H1 (cell line): ENCODE results near the gene RIN3. TPM values are rescaled to one million over a fixed set of nuclear protein-coding genes. Genes with fewer than 3 reads are reported as not detected.

Experiments used
- CTCF ChIA-PET: fragments of 300-600 bp; sonication (Branson Sonifier 250); formaldehyde crosslinking; loops from one replicate; lab custom pipeline; 2021; ENCODE audit not compliant: partially characterized antibody; lab: Charles Lee
- POLR2A ChIA-PET: fragments of 300-600 bp; sonication (Branson Sonifier 250); formaldehyde crosslinking; loops from one replicate; lab custom pipeline; 2021; ENCODE audit warnings: inconsistent platforms; ENCODE audit not compliant: partially characterized antibody; lab: Charles Lee
- DNase-seq, 2 experiments: peaks; one replicate each; pipeline versions ENCODE4 v3.0.0 to v3.0.0-alpha.2; 2010 to 2022; ENCODE audit warnings: low spot score in 2 of 2, low read depth in 1 of 2, mixed read lengths in 1 of 2
- FAIRE-seq: peaks from 2 replicates; lab custom pipeline; 2011; peaks lifted over from hg19 to GRCh38; lab: Jason Lieb, UNC
- H2AFZ ChIP-seq: 2 replicates; pipeline ENCODE4 v1.8.1; 2012; ENCODE audit warnings: low read length, inconsistent platforms
- H2AK5ac ChIP-seq: 2 replicates; pipeline ENCODE4 v1.6.1; 2013; ENCODE audit warnings: low read depth, low read length
- H2BK120ac ChIP-seq: replicated peaks from 2 replicates; pipeline ENCODE3; 2013; ENCODE audit warnings: low read depth, low read length, inconsistent platforms
- H2BK12ac ChIP-seq: 2 replicates; pipeline ENCODE4 v1.6.1; 2013; ENCODE audit warnings: low read depth, low read length
- H2BK15ac ChIP-seq: 2 replicates; pipeline ENCODE4 v1.6.1; 2013; ENCODE audit warnings: low read length
- H2BK20ac ChIP-seq: 2 replicates; pipeline ENCODE4 v1.6.1; 2013; ENCODE audit warnings: low read length
- H2BK5ac ChIP-seq: 2 replicates; pipeline ENCODE4 v1.6.1; 2013; ENCODE audit warnings: low read depth, low read length
- H3K14ac ChIP-seq: 2 replicates; pipeline ENCODE4 v1.6.1; 2013; ENCODE audit warnings: inconsistent platforms; ENCODE audit not compliant: insufficient read length
- H3K18ac ChIP-seq: 2 replicates; pipeline ENCODE4 v1.6.1; 2013; ENCODE audit warnings: low read length; ENCODE audit errors: extremely low read depth
- H3K23ac ChIP-seq: 2 replicates; pipeline ENCODE4 v1.6.1; 2013; ENCODE audit warnings: inconsistent platforms; ENCODE audit not compliant: insufficient read length
- H3K23me2 ChIP-seq: 2 replicates; pipeline ENCODE4 v1.6.1; 2013; ENCODE audit warnings: low read depth, low read length
- H3K27ac ChIP-seq: 2 replicates; pipeline ENCODE4 v1.6.1; 2011; ENCODE audit warnings: low read depth, low read length, inconsistent platforms
- H3K27me3 ChIP-seq, 4 experiments: replicated peaks in 1 of 4; 1 replicate in 1 of 4; 2 replicates in 3 of 4; pipeline versions ENCODE4 v1.6.1 to v1.8.1; 2011 to 2013; ENCODE audit warnings: low read length in 3 of 4, mild to moderate bottlenecking in 3 of 4, inconsistent platforms in 2 of 4, mixed read lengths in 2 of 4, moderate library complexity in 1 of 4; ENCODE audit not compliant: control insufficient read depth in 3 of 4, insufficient read depth in 3 of 4; ENCODE audit errors: extremely low read depth in 1 of 4
- H3K36me3 ChIP-seq, 4 experiments: 2 replicates each; pipeline versions ENCODE4 v1.6.1 to v1.8.1; 2011 to 2013; ENCODE audit warnings: mild to moderate bottlenecking in 4 of 4, low read length in 3 of 4, moderate library complexity in 2 of 4, control low read depth in 1 of 4, inconsistent platforms in 1 of 4; ENCODE audit not compliant: insufficient read depth in 4 of 4, control insufficient read depth in 2 of 4
- H3K4ac ChIP-seq: replicated peaks from 2 replicates; pipeline ENCODE3; 2013; ENCODE audit warnings: low read length, low read depth, mixed read lengths, inconsistent platforms; ENCODE audit not compliant: insufficient read length
- H3K4me1 ChIP-seq, 4 experiments: replicated peaks in 1 of 4; 1 replicate in 1 of 4; 2 replicates in 3 of 4; pipeline versions ENCODE4 v1.6.1 to v1.8.1; 2011 to 2013; ENCODE audit warnings: low read length in 3 of 4, inconsistent platforms in 2 of 4, mixed read lengths in 1 of 4; ENCODE audit not compliant: insufficient read depth in 4 of 4, control insufficient read depth in 3 of 4
- H3K4me2 ChIP-seq, 2 experiments: 2 replicates each; pipeline versions ENCODE4 v1.6.1 to v1.8.1; 2011 to 2013; ENCODE audit warnings: low read depth in 2 of 2, low read length in 2 of 2, control low read depth in 1 of 2, inconsistent platforms in 1 of 2, mild to moderate bottlenecking in 1 of 2; ENCODE audit not compliant: insufficient read depth in 1 of 2
- H3K4me3 ChIP-seq, 4 experiments: fragments of 200-600, 300-600 bp in 1 of 4; sonication (generic), shearing (Covaris generic), sonication (Bioruptor Twin) in 1 of 4; 2 replicates each; pipeline versions ENCODE4 v1.5.1 to v1.8.1; 2011 to 2016; ENCODE audit warnings: low read length in 4 of 4, low read depth in 3 of 4, control low read depth in 2 of 4, inconsistent platforms in 2 of 4, mild to moderate bottlenecking in 2 of 4, mixed read lengths in 1 of 4, moderate library complexity in 1 of 4; ENCODE audit not compliant: insufficient read depth in 2 of 4; ENCODE audit errors: extremely low read depth in 1 of 4
- H3K56ac ChIP-seq: replicated peaks from 2 replicates; pipeline ENCODE3; 2013; ENCODE audit warnings: low read depth, mild to moderate bottlenecking, mixed read lengths, low read length, inconsistent platforms; ENCODE audit not compliant: insufficient read length
- H3K79me1 ChIP-seq: 2 replicates; pipeline ENCODE4 v1.6.1; 2013; ENCODE audit warnings: low read depth, low read length, control low read depth
- H3K79me2 ChIP-seq, 2 experiments: 2 replicates each; pipeline versions ENCODE4 v1.6.1 to v1.8.1; 2012 to 2013; ENCODE audit warnings: low read length in 2 of 2, mild to moderate bottlenecking in 2 of 2, inconsistent platforms in 1 of 2; ENCODE audit not compliant: insufficient read depth in 2 of 2, control insufficient read depth in 1 of 2
- H3K9ac ChIP-seq, 4 experiments: replicated peaks in 1 of 4; 1 replicate in 1 of 4; 2 replicates in 3 of 4; pipeline versions ENCODE4 v1.6.1 to v1.8.1; 2011 to 2013; ENCODE audit warnings: low read depth in 3 of 4, low read length in 3 of 4, control low read depth in 2 of 4, mild to moderate bottlenecking in 2 of 4, moderate library complexity in 2 of 4, inconsistent platforms in 1 of 4; ENCODE audit errors: extremely low read depth in 1 of 4
- H3K9me3 ChIP-seq, 2 experiments: 2 replicates each; pipeline versions ENCODE4 v1.6.1 to v1.8.1; 2012 to 2013; ENCODE audit warnings: mild to moderate bottlenecking in 2 of 2, moderate library complexity in 2 of 2, control low read depth in 1 of 2, inconsistent platforms in 1 of 2, low read depth in 1 of 2, low read length in 1 of 2, mixed read lengths in 1 of 2; ENCODE audit not compliant: insufficient read depth in 2 of 2
- H4K20me1 ChIP-seq, 2 experiments: replicated peaks in 1 of 2; 2 replicates each; pipeline versions ENCODE3 to v1.8.1; 2011 to 2013; ENCODE audit warnings: inconsistent platforms in 2 of 2, low read length in 2 of 2, mild to moderate bottlenecking in 1 of 2; ENCODE audit not compliant: insufficient read depth in 2 of 2, control insufficient read depth in 1 of 2
- H4K5ac ChIP-seq: 2 replicates; pipeline ENCODE4 v1.6.1; 2013; ENCODE audit warnings: low read length, low read depth, mixed read lengths, inconsistent platforms; ENCODE audit not compliant: insufficient read length
- H4K8ac ChIP-seq: 2 replicates; pipeline ENCODE4 v1.8.0; 2013; ENCODE audit warnings: mild to moderate bottlenecking, moderate library complexity, low read length, inconsistent platforms; ENCODE audit not compliant: insufficient read depth; ENCODE audit errors: extremely low read depth
- H4K91ac ChIP-seq: replicated peaks from 2 replicates; pipeline ENCODE3; 2013; ENCODE audit warnings: low read length, mixed read lengths, inconsistent platforms; ENCODE audit not compliant: insufficient read length
- ASH2L ChIP-seq: fragments of 200-600, 300-600 bp; sonication (generic); IDR thresholded peaks from one replicate; pipeline ENCODE4 v1.7.1; 2017; ENCODE audit warnings: low read length
- BACH1 ChIP-seq: IDR thresholded peaks from 2 replicates; pipeline ENCODE4 v1.6.1; 2012; ENCODE audit warnings: low read length, improper control_type of control experiment
- CREB1 ChIP-seq: IDR thresholded peaks from 2 replicates; pipeline ENCODE4 v1.6.1; 2012; ENCODE audit warnings: inconsistent platforms
- FOSL1 ChIP-seq: IDR thresholded peaks from 2 replicates; pipeline ENCODE4 v1.6.1; 2011; ENCODE audit warnings: mild to moderate bottlenecking, low read depth, low read length, moderate library complexity; ENCODE audit not compliant: insufficient read depth
- KDM4A ChIP-seq: IDR thresholded peaks from one replicate; pipeline ENCODE4 v1.7.1; 2012; ENCODE audit warnings: low read depth, mild to moderate bottlenecking, moderate library complexity, low read length, inconsistent platforms; ENCODE audit not compliant: severe bottlenecking
- KDM5A ChIP-seq: fragments of 200-600 bp; IDR thresholded peaks from 2 replicates; pipeline ENCODE4 v1.7.1; 2012; ENCODE audit warnings: mild to moderate bottlenecking, low read length, inconsistent platforms, mixed read lengths
- NANOG ChIP-seq: IDR thresholded peaks from 2 replicates; pipeline ENCODE4 v1.6.1; 2011; ENCODE audit warnings: low read length, low read depth, mild to moderate bottlenecking, inconsistent platforms; ENCODE audit not compliant: insufficient read depth, poor library complexity, severe bottlenecking
- POLR2A ChIP-seq, 2 experiments: IDR thresholded peaks; 1 replicate in 1 of 2; 2 replicates in 1 of 2; pipeline ENCODE4 v1.6.1; 2011; ENCODE audit warnings: low read depth in 2 of 2, low read length in 2 of 2, mild to moderate bottlenecking in 2 of 2; ENCODE audit errors: control extremely low read depth in 1 of 2
- RBBP5 ChIP-seq: IDR thresholded peaks from 2 replicates; pipeline ENCODE4 v1.7.1; 2012; ENCODE audit warnings: low read depth, mild to moderate bottlenecking, inconsistent platforms, low read length, moderate library complexity, borderline replicate concordance
- SAP30 ChIP-seq: fragments of 300-600 bp; sonication (generic); IDR thresholded peaks from 2 replicates; pipeline ENCODE4 v1.7.1; 2012; ENCODE audit warnings: low read length, moderate library complexity, mild to moderate bottlenecking, inconsistent platforms; ENCODE audit not compliant: insufficient read depth, insufficient replicate concordance
- SRF ChIP-seq: IDR thresholded peaks from 2 replicates; pipeline ENCODE4 v1.6.1; 2011; ENCODE audit warnings: mild to moderate bottlenecking, low read depth, low read length, moderate library complexity
- WGBS, 2 experiments: shearing (Covaris generic) in 1 of 2; methylation state at CpG; one replicate each; pipeline versions ENCODE4 v1.1.6 to v1.1.7; 2013 to 2015; ENCODE audit warnings: low lambda C conversion rate in 2 of 2, mixed read lengths in 2 of 2, inconsistent platforms in 1 of 2, low coverage in 1 of 2, missing lambda C conversion rate in 1 of 2; ENCODE audit not compliant: insufficient replicate concordance in 2 of 2, insufficient coverage in 1 of 2, insufficient read length in 1 of 2; ENCODE audit errors: extremely low coverage in 1 of 2, missing lambda C conversion rate in 1 of 2; 5-methylcytosine and 5-hydroxymethylcytosine counted together
- polyA plus RNA-seq, 7 experiments: library from polyadenylated mRNA; depleted of rRNA in 3 of 7; stranded (reverse) in 5 of 7; unstranded in 2 of 7; fragments of >200 nt in 5 of 7; fragments of 200-250 nt in 2 of 7; gene quantifications; 1 replicate in 5 of 7; 2 replicates in 1 of 7; 4 replicates in 1 of 7; pipeline versions ENCODE4 v1.2.1 to v1.2.3, GENCODE V29; 2011 to 2013; ENCODE audit warnings: missing spikeins in 2 of 7, mixed read lengths in 2 of 7
- total RNA-seq: library from RNA; stranded (reverse); fragmentation: NEBNext Ultra II Directional; extraction: Animal tissue kit (Norgen Biotek cat#: 25700); gene quantifications from 2 replicates; pipeline ENCODE4 v1.2.1, GENCODE V29; 2021
- TF ChIP-seq, protein P1 (sequence below): IDR thresholded peaks from 2 replicates; pipeline ENCODE4 v1.6.1; 2011; ENCODE audit warnings: low read depth, mild to moderate bottlenecking, low read length; ENCODE audit not compliant: insufficient read depth
- TF ChIP-seq, protein P2 (sequence below): IDR thresholded peaks from 2 replicates; pipeline ENCODE4 v1.6.1; 2012; ENCODE audit warnings: inconsistent platforms

RIN3 gene
- total and polyA plus RNA-seq, 2 of the 8 experiments (the other 6 are each of a cell fraction or from before 2014, with no cell fraction given), result 0.59 to 1.5 TPM

DNA sequence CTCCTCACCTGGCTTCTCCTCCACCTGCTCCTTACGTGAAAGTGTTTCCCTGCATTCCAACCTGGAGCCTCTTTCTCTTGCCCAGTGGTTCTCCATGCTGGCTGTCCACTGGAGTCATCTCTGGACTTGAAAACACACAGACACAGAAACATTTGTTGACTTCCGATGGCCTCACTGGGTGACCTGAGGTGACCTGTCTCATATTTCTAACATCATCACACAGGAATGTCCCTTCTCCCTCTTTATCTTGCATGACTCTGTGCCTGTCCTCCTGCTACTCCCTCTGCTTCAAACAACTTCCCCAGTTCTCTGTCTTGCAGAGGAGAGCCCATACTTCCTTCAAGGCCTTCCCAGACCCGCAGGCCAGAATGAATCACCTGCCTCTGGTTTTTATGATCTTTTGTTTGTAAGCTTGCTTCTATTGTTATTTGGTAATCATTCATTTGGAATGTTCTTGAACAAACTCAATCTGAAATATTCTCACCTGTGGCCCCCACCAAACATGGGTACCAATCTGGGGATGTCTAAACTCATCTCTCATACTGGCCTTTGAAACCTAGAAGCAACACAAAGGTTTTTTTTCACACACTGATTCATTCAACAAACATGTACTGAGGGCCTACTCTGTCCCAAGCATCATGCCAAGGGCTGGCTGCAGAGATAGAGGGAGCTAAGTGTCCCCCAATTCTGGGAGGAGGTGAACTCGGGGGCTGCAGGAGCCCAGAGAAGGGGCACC is 9.7 kb upstream of the RIN3 start:
- Histone ChIP-seq H2BK15ac (no peak overlapping the region), H2BK120ac (no peak overlapping the region), H2AFZ (no peak overlapping the region), H4K20me1 (no peaks in the 10 kb centered on the region), H4K8ac (no peak overlapping the region), H3K23me2 (no peaks in the 10 kb centered on the region), H4K5ac (no peak overlapping the region), H3K18ac (no peak overlapping the region), H2AK5ac (no peak overlapping the region), H3K23ac (no peak overlapping the region), H3K9ac (no peak overlapping the region), H3K56ac (no peak overlapping the region), H2BK12ac (no peak overlapping the region), H3K4me1 (peaks cover 0 to 3% (median 0%) of the 10 kb centered on the region in 4 experiments; a peak in 1 of 7 replicates), H4K91ac (no peak overlapping the region), H2BK5ac (no peak overlapping the region), H3K27ac (no peak overlapping the region), H3K36me3 (no peaks in the 10 kb centered on the region), H3K4ac (no peak overlapping the region), H3K4me3 (no peak overlapping the region), H3K14ac (no peak overlapping the region), H3K27me3 (no peaks in the 10 kb centered on the region), H3K79me2 (no peaks in the 10 kb centered on the region), H2BK20ac (no peak overlapping the region), H3K4me2 (no peak overlapping the region), H3K9me3 (no peaks in the 10 kb centered on the region), H3K79me1 (no peaks in the 10 kb centered on the region)
- 82% methylated on average over 4 of the region's 4 CpGs; no CpG with 5 or more reads in 1 of the 2 experiments for WGBS, 2 experiments
- FAIRE-seq, result no peak
- CTCF ChIA-PET, result interaction anchor here (1.2 kb wide), 1 partner anchor 10 kb away, joined by 4 read pairs; no protein-coding TSS in a partner anchor
- no peak for DNase-seq
- POLR2A ChIA-PET, result no interaction called here
- TF ChIP-seq, protein P1, sequence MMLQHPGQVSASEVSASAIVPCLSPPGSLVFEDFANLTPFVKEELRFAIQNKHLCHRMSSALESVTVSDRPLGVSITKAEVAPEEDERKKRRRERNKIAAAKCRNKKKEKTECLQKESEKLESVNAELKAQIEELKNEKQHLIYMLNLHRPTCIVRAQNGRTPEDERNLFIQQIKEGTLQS, result no peak
- TF ChIP-seq KDM5A, result no peak
- no peak for TF ChIP-seq CREB1
- TF ChIP-seq ASH2L, result no peak
- no peak for TF ChIP-seq FOSL1
- no peak for TF ChIP-seq POLR2A (IDR thresholded peaks at IDR 0.05; ENCODE audit: control extremely low read depth in 1 of 2, low read depth in 2 of 2, low read length in 2 of 2)
- TF ChIP-seq NANOG, result no peak
- TF ChIP-seq BACH1, result no peak
- TF ChIP-seq, protein P2, sequence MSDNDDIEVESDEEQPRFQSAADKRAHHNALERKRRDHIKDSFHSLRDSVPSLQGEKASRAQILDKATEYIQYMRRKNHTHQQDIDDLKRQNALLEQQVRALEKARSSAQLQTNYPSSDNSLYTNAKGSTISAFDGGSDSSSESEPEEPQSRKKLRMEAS, result no peak
- TF ChIP-seq KDM4A, result no peak
- TF ChIP-seq SAP30, result no peak
- TF ChIP-seq RBBP5, result no peak
- no peak for TF ChIP-seq SRF
